HUES48 (cell line): ENCODE data around the gene DBN1.

ENCODE experiments used
- H3K27ac ChIP-seq: one replicate; pipeline ENCODE4 v1.7.0; 2013; ENCODE audit warnings: low read depth, low read length, inconsistent platforms
- H3K27me3 ChIP-seq: 2 replicates; pipeline ENCODE4 v1.6.1; 2013; ENCODE audit warnings: mild to moderate bottlenecking, low read length; ENCODE audit not compliant: control insufficient read depth, insufficient read depth
- H3K36me3 ChIP-seq: 2 replicates; pipeline ENCODE4 v1.6.1; 2013; ENCODE audit warnings: low read length; ENCODE audit not compliant: control insufficient read depth, insufficient read depth
- H3K4me1 ChIP-seq: 2 replicates; pipeline ENCODE4 v1.6.1; 2013; ENCODE audit warnings: mild to moderate bottlenecking, low read length; ENCODE audit not compliant: control insufficient read depth, insufficient read depth
- H3K4me3 ChIP-seq: 2 replicates; pipeline ENCODE4 v1.5.1; 2013; ENCODE audit warnings: mild to moderate bottlenecking, low read depth, low read length
- H3K9ac ChIP-seq: 2 replicates; pipeline ENCODE4 v1.6.1; 2013; ENCODE audit warnings: mild to moderate bottlenecking, low read depth, low read length, moderate library complexity
- H3K9me3 ChIP-seq: 2 replicates; pipeline ENCODE4 v1.6.1; 2013; ENCODE audit warnings: low read length; ENCODE audit not compliant: control insufficient read depth, insufficient read depth

Gene DBN1

DNA sequence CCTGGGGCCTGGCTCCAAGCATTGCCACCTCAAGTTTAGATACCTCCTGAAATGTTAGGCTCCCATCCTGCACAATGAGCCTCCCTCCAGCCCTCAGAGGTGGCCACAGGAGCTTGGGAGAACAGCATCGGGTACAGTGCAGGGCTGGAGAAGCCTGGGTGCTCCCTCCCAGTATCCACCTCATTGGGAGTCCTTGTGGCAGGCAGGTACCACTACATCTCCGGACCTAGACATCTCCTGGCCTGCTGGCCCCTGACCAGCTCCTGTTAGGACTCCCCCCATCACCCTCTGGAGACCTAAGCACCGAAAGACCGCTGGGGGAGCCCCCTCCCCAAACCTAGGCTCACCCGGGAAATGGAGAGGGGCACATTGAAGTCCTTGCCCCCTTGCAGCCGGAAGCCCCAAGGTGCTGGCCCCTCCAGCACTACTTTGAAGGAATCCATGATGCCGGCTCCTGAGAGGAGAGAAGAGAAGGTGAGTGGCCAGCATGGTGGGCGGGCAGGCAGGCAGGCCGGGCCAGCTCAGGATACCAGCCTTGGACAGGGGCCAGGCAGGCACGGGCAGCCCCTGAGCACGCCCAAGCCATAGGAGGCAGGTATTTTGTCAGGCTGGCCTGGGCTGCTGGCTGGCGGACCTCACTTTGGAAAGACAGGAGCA is 22.8 kb upstream of the DBN1 start:
- peaks cover 38% of the 10 kb centered on the region for H3K4me1 ChIP-seq
- H3K36me3 ChIP-seq, result peaks cover 29% of the 10 kb centered on the region
- H3K27me3 ChIP-seq, result peaks cover 16% of the 10 kb centered on the region
- peak overlapping the region; percentile 98 for H3K27ac ChIP-seq
- peak overlapping the region; percentile 70 for H3K4me3 ChIP-seq
- peak overlapping the region; percentile 93 for H3K9ac ChIP-seq
- H3K9me3 ChIP-seq, result no peaks in the 10 kb centered on the region

DNA sequence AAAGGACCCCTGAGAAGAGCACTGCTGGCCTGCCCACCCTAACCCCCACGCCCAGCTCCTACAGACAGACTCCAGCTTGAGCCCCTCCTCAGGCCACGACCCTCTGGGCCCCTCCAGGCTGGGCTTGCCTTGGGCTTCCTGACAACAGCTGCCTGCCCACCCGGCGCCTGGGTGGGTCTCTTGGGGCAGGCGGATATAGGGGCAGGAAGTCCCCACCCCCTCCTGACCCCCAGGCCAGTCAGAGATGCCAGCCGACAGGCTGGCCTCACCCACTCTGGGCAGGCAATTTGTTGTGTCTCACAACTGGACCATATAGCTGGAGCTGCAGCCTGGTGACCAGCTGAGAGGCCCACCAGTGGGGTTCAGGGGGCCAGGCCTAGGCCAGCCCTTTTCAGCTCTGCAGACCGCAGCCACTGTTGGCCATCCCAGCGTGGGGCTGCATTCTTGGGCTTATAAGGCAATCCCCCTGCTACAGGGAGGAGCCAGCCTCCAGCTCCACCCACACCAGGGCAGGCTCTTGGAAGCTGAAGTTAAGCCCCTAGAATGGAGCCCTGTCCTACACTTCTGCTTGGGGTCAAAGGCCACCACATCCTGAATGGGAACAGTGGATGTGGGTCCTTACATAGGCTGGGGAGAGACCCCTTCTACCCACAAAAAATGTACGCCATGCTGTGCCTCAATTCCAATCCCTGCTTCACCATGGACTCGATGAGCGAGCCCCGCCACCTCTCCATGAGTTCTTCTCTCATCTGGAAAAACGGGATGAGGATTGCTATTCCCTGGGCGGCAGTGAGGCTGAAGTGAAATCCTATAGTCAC is 22.0 kb upstream of the DBN1 start:
- peak overlapping the region; percentile 70 for H3K4me3 ChIP-seq
- peaks cover 34% of the 10 kb centered on the region for H3K4me1 ChIP-seq
- H3K27me3 ChIP-seq, result peaks cover 16% of the 10 kb centered on the region
- H3K36me3 ChIP-seq, result peaks cover 36% of the 10 kb centered on the region
- no peaks in the 10 kb centered on the region for H3K9me3 ChIP-seq
- H3K27ac ChIP-seq, result peak overlapping the region; percentile 98
- H3K9ac ChIP-seq, result peak overlapping the region; percentile 93; the same call in 1 of the 2 replicates

DNA sequence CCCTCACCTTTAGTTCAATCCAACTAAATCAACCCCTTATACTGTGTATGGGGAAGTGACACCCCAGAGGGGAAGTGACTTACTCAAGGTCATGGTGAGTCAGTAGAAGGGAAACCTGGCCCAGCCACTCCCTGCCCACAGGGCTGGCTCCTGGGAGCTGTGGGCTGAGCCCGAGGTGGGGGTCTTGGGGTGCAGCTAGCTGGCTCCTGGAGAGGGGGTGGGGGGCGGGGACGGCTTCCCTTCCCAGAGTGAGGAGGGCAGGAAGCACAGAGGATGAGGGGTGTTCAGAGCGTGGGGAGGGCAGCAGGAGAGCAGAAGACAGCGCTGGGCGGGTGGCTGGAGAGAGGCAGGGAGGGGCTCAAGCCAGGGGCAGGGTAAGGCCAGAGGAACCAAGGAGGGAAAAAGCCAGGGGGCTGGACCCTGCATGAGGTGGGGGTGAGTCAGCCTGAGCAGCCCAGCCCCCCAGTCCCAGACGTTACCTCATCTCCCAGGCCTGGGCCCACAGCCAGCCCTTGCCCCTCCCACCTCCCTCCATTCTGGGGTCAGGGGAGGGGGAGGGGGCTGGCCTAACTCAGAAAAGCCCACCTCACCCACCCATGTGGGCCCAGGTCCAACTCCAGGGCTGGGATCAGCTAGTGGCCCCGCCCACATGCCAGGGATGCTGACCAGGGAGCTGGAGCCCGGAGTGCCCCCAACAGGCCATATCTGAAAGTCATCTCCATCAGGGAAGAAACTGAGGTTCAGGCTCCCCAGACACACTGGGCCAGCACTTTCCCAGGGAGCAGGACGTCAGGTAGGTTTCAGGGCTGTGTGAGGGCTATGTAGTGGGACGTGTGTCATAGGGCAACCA is 21.1 kb upstream of the DBN1 start:
- Histone ChIP-seq H3K4me1 (peaks cover 34% of the 10 kb centered on the region), H3K9ac (no peak overlapping the region), H3K27me3 (peaks cover 12% of the 10 kb centered on the region), H3K4me3 (no peak overlapping the region), H3K9me3 (no peaks in the 10 kb centered on the region), H3K36me3 (peaks cover 45% of the 10 kb centered on the region), H3K27ac (peak overlapping the region; percentile 98)

DNA sequence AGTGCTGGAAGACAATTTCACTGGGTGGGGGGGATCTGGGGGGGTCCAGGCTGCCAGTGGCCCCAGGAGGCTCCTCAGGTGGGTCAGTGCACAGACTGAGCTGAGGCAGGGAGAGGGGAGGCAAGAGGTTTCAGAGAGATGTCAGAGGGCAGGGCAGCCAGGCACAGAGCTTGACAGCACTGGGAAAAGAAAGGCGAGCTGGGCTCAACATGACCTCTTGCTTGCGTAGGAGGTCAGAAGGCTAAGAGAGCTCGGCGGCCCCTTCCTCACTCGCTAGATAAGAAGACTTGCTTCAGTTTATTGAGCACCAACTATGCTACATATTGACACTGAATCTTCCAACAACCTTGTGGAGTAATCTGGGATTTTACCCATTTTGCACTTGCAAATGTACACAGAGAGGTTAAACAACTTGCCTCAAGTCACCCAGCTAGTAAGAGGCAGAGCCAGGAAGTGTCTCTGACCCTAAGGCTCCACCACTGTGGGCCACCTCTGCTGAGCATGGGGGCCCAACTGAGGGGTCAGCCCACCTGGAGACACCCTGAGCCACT is 20.4 kb upstream of the DBN1 start:
- Histone ChIP-seq H3K36me3 (peaks cover 51% of the 10 kb centered on the region), H3K4me3 (no peak overlapping the region), H3K9me3 (no peaks in the 10 kb centered on the region), H3K27me3 (peaks cover 7% of the 10 kb centered on the region), H3K9ac (no peak overlapping the region), H3K4me1 (peaks cover 34% of the 10 kb centered on the region), H3K27ac (peak overlapping the region; percentile 98)

DNA sequence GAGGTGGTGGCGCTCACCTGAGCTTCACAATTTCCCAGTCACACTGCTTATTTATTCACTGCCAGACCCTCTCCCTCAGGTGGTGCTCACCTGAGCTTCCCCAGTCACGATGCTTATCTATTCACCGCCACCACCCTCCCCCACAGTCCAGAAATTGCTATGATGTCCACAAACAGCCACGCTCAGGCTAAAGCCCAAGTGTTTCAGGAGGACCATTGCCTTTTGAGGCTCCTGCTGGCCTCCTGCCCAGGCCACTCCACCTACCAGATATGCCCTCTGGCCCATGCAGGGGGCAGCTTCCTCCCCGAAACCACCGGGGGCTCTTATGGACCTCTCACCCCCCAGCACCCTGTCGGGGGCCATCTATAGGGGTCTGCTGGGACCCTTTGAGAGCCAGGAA is 19.4 kb upstream of the DBN1 start:
- Histone ChIP-seq H3K4me1 (peaks cover 28% of the 10 kb centered on the region), H3K27ac (peak overlapping the region; percentile 29)

DNA sequence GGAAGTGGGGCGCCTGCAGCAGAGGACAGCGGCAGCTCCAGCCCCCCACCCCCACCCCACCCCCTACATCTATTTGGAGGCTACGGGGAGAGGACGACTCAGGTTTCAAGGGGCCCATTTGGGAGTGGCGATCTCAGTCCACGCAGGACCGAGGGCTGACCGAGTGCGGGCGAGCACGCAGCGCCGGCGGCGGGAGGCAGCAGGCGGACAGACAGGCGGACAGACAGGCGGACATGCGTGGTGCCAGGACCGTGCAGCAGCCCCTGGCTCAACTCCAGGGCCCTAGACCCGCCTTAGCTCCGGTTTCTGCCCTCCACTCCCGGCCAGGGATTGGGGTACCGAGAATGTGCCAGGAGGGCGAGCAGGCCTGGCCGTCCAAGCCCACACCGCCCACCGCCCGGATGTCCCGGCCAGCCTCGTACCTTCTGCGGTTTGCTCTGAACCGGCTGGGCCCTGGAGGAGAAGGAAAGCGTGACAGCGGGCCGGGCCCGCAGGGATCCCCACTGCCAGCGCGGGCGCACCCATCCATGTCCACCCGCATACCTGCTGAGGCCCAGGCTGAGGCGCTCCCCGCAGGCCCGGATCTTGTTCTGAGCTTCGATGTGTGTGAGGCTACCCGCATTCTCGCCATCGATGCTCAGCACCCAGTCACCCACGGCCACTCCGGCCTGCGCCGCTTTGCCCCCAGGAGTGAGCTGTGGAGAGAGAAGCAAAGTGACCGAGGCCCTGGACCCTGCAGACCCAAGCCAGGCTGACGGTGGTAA is 18.7 kb upstream of the DBN1 start:
- H3K9ac ChIP-seq, result no peak overlapping the region
- H3K27me3 ChIP-seq, result no peaks in the 10 kb centered on the region
- H3K4me3 ChIP-seq, result no peak overlapping the region
- peaks cover 67% of the 10 kb centered on the region for H3K36me3 ChIP-seq
- H3K27ac ChIP-seq, result peak overlapping the region; percentile 53
- no peaks in the 10 kb centered on the region for H3K9me3 ChIP-seq
- peaks cover 28% of the 10 kb centered on the region for H3K4me1 ChIP-seq

More for the DNA sequence above, 19.4 kb upstream of the DBN1 start:
- Histone ChIP-seq H3K27me3 (no peaks in the 10 kb centered on the region), H3K4me3 (no peak overlapping the region), H3K9me3 (no peaks in the 10 kb centered on the region), H3K36me3 (peaks cover 60% of the 10 kb centered on the region), H3K9ac (no peak overlapping the region)

DNA sequence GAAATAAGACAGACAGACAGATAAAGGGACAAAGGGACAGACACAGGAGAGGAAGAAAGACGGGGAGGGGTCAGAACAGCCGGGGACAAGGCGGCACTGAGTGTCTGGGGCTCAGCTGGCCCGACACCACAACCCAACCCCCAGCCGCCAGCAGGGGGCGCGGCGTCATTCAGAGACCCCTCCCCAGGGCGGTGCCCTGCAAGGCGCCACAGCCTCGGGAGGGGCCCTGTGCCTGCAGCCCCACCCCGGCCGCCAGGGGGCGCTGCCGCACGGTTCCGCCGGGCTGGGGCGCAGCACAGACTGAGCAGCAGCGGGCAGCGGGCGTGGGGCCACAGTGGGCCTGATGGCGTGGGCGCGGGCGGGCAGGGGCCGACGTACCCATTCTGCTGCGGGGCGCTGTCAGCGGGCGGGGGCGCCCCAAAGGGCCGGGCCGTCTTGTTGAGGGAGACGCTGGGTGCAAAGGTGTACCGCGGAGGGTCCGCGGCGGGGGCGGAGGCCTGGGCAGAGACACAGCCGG is 18.1 kb upstream of the DBN1 start:
- Histone ChIP-seq H3K27me3 (no peaks in the 10 kb centered on the region), H3K36me3 (peaks cover 71% of the 10 kb centered on the region), H3K9me3 (no peaks in the 10 kb centered on the region), H3K27ac (peak overlapping the region; percentile 45), H3K4me1 (peaks cover 27% of the 10 kb centered on the region), H3K9ac (no peak overlapping the region), H3K4me3 (no peak overlapping the region)

DNA sequence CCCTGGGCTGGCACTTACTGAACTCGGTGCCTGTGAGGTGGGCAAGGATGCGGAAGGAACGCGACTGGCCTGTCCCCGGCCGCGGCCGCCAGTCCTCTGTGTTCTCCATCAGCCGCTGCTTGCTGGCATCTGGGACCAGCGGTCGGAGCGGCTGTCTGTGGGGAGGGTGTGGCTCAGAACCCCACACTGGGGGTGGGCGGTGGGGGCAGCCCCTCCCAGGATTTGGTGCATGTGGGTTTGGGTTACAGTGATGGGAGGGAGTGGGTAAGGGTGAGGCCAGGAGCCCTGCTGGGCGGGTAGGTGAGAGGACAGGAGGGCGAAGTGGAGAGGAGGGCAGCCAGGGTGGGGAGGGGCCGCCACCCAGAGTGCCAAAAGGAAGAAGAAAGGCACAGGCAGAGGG is 17.6 kb upstream of the DBN1 start:
- H3K27ac ChIP-seq, result peak overlapping the region; percentile 45
- H3K9me3 ChIP-seq, result no peaks in the 10 kb centered on the region
- H3K9ac ChIP-seq, result no peak overlapping the region
- no peak overlapping the region for H3K4me3 ChIP-seq
- H3K4me1 ChIP-seq, result peaks cover 22% of the 10 kb centered on the region
- peaks cover 75% of the 10 kb centered on the region for H3K36me3 ChIP-seq
- no peaks in the 10 kb centered on the region for H3K27me3 ChIP-seq

DNA sequence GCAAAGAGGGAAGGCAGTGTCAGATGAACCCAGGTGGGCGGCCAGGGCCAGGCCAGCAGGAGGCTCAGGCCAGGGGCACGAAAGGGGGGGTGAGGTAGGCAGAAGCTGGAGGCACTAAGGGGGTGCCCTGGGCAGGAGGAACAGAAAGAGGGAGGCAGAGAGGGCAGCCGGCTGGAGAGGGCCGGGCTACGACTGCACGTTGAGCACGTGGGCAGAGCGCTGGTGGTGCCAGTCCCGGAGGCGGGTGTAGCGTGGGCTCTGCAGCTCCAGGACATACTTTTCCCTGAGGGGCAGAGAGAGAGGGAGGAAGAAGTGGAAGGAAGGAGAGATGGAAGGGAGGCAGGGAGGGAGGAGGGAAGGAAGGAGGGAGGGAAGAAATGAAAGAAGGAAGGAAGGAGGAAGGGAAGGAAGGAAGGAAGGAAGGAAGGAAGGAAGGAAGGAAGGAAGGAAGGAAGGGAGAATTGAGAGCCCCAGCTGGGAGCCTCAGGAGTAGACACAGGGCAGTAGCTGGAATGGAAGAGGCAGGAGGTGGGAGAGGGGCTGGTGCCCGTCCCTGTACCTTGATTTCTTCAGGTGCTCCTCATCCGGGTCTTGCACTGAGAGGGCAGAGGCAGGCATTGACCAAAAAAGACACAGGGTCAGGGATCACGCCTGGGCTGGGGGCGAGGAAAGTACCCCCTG is 17.0 kb upstream of the DBN1 start:
- Histone ChIP-seq H3K27ac (peak overlapping the region; percentile 7), H3K4me1 (peaks cover 17% of the 10 kb centered on the region), H3K4me3 (no peak overlapping the region), H3K27me3 (no peaks in the 10 kb centered on the region), H3K9me3 (no peaks in the 10 kb centered on the region), H3K9ac (no peak overlapping the region), H3K36me3 (peaks cover 72% of the 10 kb centered on the region)
